Upper lobe of left lung (tissue), 6 donors: ENCODE measurements around the gene STIM2. TPM values are rescaled to one million over a fixed set of nuclear protein-coding genes. Genes with fewer than 3 reads are reported as not detected.

Experiments
- ATAC-seq, 2 donors: fragments of 200-7000 bp; cut with Tn5 transposase; one replicate each; pipeline ENCODE4 v1.9.1; 2022; ENCODE audit warnings: mild to moderate bottlenecking in 2 of 2, moderate library complexity in 2 of 2; ENCODE audit not compliant: low FRiP score in 2 of 2
- DNase-seq, 2 donors: peaks; one replicate each; pipeline ENCODE4 v3.0.0-alpha.2; 2019 to 2020
- H3K27ac ChIP-seq, 4 donors: fragments of 200-600 bp; sonication (generic); one replicate each; pipeline ENCODE4 v1.5.1; 2016 to 2019
- H3K27me3 ChIP-seq, 4 donors: fragments of 200-600 bp; sonication (generic); one replicate each; pipeline ENCODE4 v1.5.1; 2017 to 2019
- H3K36me3 ChIP-seq, 4 donors: fragments of 200-600 bp; sonication (generic); one replicate each; pipeline ENCODE4 v1.5.1; 2016 to 2019
- H3K4me1 ChIP-seq, 4 donors: fragments of 200-600 bp; sonication (generic); one replicate each; pipeline ENCODE4 v1.5.1; 2018 to 2019
- H3K4me3 ChIP-seq, 4 donors: fragments of 200-600 bp; sonication (generic); one replicate each; pipeline ENCODE4 v1.5.1; 2017 to 2019; ENCODE audit warnings: mild to moderate bottlenecking in 2 of 4, moderate library complexity in 1 of 4
- H3K9me3 ChIP-seq, 4 donors: fragments of 200-600 bp; sonication (generic); one replicate each; pipeline ENCODE4 v1.5.1; 2018 to 2019
- EP300 ChIP-seq, 4 donors: sonication (generic); formaldehyde crosslinking; IDR thresholded peaks; one replicate each; pipeline ENCODE4 v1.5.1; 2017; ENCODE audit warnings: antibody characterized with exemption in 4 of 4, control low read depth in 2 of 4
- POLR2A ChIP-seq, 4 donors: fragments of 450-650 bp; IDR thresholded peaks; one replicate each; pipeline ENCODE4 v1.5.1; 2016 to 2017; ENCODE audit warnings: antibody characterized with exemption in 4 of 4, mild to moderate bottlenecking in 2 of 4
- POLR2AphosphoS5 ChIP-seq, 2 donors: sonication (generic); formaldehyde crosslinking; IDR thresholded peaks; one replicate each; pipeline ENCODE4 v1.5.1; 2017; ENCODE audit warnings: antibody characterized with exemption in 2 of 2
- WGBS, 2 donors: methylation state at CpG; one replicate each; pipeline ENCODE4 v1.1.5; 2017 to 2018; 5-methylcytosine and 5-hydroxymethylcytosine counted together
- total RNA-seq, 6 donors: library from RNA; depleted of rRNA in 4 of 6; stranded (reverse); fragments of >200 nt in 4 of 6; gene quantifications; one replicate each; pipeline versions ENCODE4 v1.1.0 to v1.2.1, GENCODE V29; 2016 to 2021
- TF ChIP-seq, protein P1 (sequence below), 6 experiments: fragments of 450-650 bp in 4 of 6; fragments of 200-600 bp in 2 of 6; sonication (generic) in 2 of 6; IDR thresholded peaks; one replicate each; pipeline ENCODE4 v1.5.1; 2016 to 2019; ENCODE audit warnings: antibody characterized with exemption in 6 of 6
- donor health status: DM: no; HTN: no; CAD: no; lungs with moderate emphysema.
- donor health status: DM: no; HTN: yes; CAD: no; lungs with severe emphysema.

The STIM2 gene
- total RNA-seq, 6 donors from 2014 or later: 21.6 to 54.3 (median 37.8) TPM

GRCh38 chr4:27013012-27013411 lies 152.4 kb downstream of the STIM2 start:
- TF ChIP-seq, protein P1, sequence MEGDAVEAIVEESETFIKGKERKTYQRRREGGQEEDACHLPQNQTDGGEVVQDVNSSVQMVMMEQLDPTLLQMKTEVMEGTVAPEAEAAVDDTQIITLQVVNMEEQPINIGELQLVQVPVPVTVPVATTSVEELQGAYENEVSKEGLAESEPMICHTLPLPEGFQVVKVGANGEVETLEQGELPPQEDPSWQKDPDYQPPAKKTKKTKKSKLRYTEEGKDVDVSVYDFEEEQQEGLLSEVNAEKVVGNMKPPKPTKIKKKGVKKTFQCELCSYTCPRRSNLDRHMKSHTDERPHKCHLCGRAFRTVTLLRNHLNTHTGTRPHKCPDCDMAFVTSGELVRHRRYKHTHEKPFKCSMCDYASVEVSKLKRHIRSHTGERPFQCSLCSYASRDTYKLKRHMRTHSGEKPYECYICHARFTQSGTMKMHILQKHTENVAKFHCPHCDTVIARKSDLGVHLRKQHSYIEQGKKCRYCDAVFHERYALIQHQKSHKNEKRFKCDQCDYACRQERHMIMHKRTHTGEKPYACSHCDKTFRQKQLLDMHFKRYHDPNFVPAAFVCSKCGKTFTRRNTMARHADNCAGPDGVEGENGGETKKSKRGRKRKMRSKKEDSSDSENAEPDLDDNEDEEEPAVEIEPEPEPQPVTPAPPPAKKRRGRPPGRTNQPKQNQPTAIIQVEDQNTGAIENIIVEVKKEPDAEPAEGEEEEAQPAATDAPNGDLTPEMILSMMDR (IDR thresholded peaks at IDR 0.05): no peak
- TF ChIP-seq POLR2AphosphoS5 (IDR thresholded peaks at IDR 0.05) (no peak), EP300 (IDR thresholded peaks at IDR 0.05) (no peak), POLR2A (IDR thresholded peaks at IDR 0.05) (no peak)

DNA sequence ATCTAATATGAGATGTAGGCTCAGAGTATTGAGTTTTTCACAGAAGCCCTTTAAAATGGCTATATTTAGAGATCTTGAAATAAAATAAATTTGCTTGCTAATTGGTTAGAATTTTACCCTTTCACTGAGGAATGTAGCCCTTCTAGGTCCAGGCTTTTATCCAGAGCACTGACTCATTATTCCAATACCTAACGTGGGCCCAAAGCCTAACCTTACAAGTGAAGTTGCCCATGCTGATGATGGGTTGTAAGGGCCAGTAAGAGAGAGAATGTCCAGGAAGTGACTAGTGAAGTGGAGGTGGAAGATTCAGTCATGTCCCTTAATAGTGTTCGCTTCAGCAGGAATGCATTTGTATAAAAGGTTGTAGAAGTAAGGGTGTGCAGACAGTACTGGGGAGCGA lies 155.9 kb downstream of the STIM2 start:
- no peak for DNase-seq
- Histone ChIP-seq H3K27ac (no peak overlapping the region), H3K27me3 (no peaks in the 10 kb centered on the region), H3K9me3 (no peaks in the 10 kb centered on the region), H3K36me3 (peaks cover 0 to 28% (median 14%) of the 10 kb centered on the region in 4 donors), H3K4me1 (peaks cover 0 to 1% (median 0%) of the 10 kb centered on the region in 4 donors), H3K4me3 (no peak overlapping the region)
- ATAC-seq: no peak
- TF ChIP-seq EP300 (IDR thresholded peaks at IDR 0.05) (no peak), POLR2AphosphoS5 (IDR thresholded peaks at IDR 0.05) (no peak), POLR2A (IDR thresholded peaks at IDR 0.05) (no peak)
- TF ChIP-seq, protein P1 (IDR thresholded peaks at IDR 0.05): no peak
- 88 to 93% methylated on average over 3 of the region's 3 CpGs for WGBS, 2 donors

More at GRCh38 chr4:27013012-27013411, 152.4 kb downstream of the STIM2 start:
- no peak for DNase-seq
- H3K4me3 ChIP-seq: no peak overlapping the region
- no peaks in the 10 kb centered on the region for H3K27me3 ChIP-seq
- no peak overlapping the region for H3K27ac ChIP-seq
- 94 to 95% methylated on average over 4 of the region's 4 CpGs for WGBS, 2 donors
- no peaks in the 10 kb centered on the region for H3K9me3 ChIP-seq
- peaks cover 0 to 7% (median 5%) of the 10 kb centered on the region in 4 donors for H3K36me3 ChIP-seq
- H3K4me1 ChIP-seq: peaks cover 13 to 18% (median 17%) of the 10 kb centered on the region in 4 donors
- no peak for ATAC-seq

DNA sequence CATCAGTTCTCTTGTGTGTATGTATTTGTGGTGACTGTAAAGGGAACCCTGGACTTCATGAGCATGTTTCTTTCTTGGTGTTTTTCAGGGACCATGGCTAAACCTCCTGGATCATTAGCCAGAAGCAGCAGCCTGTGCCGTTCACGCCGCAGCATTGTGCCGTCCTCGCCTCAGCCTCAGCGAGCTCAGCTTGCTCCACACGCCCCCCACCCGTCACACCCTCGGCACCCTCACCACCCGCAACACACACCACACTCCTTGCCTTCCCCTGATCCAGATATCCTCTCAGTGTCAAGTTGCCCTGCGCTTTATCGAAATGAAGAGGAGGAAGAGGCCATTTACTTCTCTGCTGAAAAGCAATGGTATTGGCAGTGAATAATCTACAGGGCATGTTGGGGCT lies 157.0 kb downstream of the STIM2 start:
- no peak for TF ChIP-seq POLR2A (IDR thresholded peaks at IDR 0.05)
- TF ChIP-seq EP300 (IDR thresholded peaks at IDR 0.05): no peak
- no peak for TF ChIP-seq POLR2AphosphoS5 (IDR thresholded peaks at IDR 0.05)
- TF ChIP-seq, protein P1 (IDR thresholded peaks at IDR 0.05): no peak
- Histone ChIP-seq H3K4me1 (no peaks in the 10 kb centered on the region), H3K27me3 (no peaks in the 10 kb centered on the region), H3K36me3 (peaks cover 0 to 30% (median 17%) of the 10 kb centered on the region in 4 donors), H3K27ac (no peak overlapping the region), H3K9me3 (no peaks in the 10 kb centered on the region), H3K4me3 (no peak overlapping the region)
- DNase-seq (peak in 1 of 2 donors; percentile 48), ATAC-seq (no peak)
- 96 to 97% methylated on average over 12 of the region's 12 CpGs for WGBS, 2 donors

GRCh38 chr4:27018076-27018475 lies 157.4 kb downstream of the STIM2 start:
- ATAC-seq: no peak
- no peak overlapping the region for H3K4me3 ChIP-seq
- peaks cover 0 to 34% (median 20%) of the 10 kb centered on the region in 4 donors for H3K36me3 ChIP-seq
- H3K9me3 ChIP-seq: no peaks in the 10 kb centered on the region
- TF ChIP-seq POLR2A (IDR thresholded peaks at IDR 0.05) (no peak), POLR2AphosphoS5 (IDR thresholded peaks at IDR 0.05) (no peak)
- TF ChIP-seq, protein P1 (IDR thresholded peaks at IDR 0.05): no peak
- WGBS, 2 donors: 77 to 88% methylated on average over 5 of the region's 5 CpGs
- DNase-seq: no peak
- H3K27me3 ChIP-seq: no peaks in the 10 kb centered on the region
- H3K4me1 ChIP-seq: no peaks in the 10 kb centered on the region
- no peak overlapping the region for H3K27ac ChIP-seq

GRCh38 chr4:27018910-27019309 lies 158.3 kb downstream of the STIM2 start:
- DNase-seq (no peak), ATAC-seq (no peak)
- no peaks in the 10 kb centered on the region for H3K9me3 ChIP-seq
- H3K4me1 ChIP-seq: no peaks in the 10 kb centered on the region
- 95% methylated on average over 1 of the region's 1 CpG for WGBS, 2 donors
- H3K27ac ChIP-seq: no peak overlapping the region
- no peaks in the 10 kb centered on the region for H3K27me3 ChIP-seq
- H3K36me3 ChIP-seq: peaks cover 5 to 40% (median 22%) of the 10 kb centered on the region in 4 donors
- no peak overlapping the region for H3K4me3 ChIP-seq
- TF ChIP-seq POLR2AphosphoS5 (IDR thresholded peaks at IDR 0.05): no peak
- TF ChIP-seq, protein P1 (IDR thresholded peaks at IDR 0.05): no peak
